ENCODE data around the gene AFG1L. TPM values are rescaled to one million over a fixed set of nuclear protein-coding genes. Genes with fewer than 3 reads are reported as not detected.

AFG1L gene
- total RNA-seq, 1 experiment from 2014 or later, result 7.9 TPM

DNA sequence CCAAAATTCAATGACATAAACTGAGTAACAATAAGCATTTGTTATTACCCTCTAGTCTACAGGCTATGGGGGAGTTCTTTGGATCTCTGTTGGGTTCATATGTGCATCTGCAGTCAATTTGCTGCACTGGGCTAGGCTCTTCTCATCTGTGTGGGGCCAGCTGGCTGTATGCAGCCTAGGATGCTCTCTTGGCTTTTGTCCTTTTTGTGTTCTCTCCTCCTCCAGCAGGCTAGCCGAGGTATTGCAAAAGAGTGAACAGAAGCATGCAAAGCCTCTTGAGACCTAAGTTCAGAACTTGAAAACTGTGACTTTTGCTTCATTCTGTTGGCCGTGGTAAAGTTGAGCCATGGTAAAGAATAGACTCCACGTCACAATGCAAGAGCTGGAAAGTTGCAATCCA is 203.0 kb downstream of the AFG1L start:
- H3K4me1 Mint-ChIP-seq, result peaks cover 12% of the 10 kb centered on the region
- TF ChIP-seq, protein P1, sequence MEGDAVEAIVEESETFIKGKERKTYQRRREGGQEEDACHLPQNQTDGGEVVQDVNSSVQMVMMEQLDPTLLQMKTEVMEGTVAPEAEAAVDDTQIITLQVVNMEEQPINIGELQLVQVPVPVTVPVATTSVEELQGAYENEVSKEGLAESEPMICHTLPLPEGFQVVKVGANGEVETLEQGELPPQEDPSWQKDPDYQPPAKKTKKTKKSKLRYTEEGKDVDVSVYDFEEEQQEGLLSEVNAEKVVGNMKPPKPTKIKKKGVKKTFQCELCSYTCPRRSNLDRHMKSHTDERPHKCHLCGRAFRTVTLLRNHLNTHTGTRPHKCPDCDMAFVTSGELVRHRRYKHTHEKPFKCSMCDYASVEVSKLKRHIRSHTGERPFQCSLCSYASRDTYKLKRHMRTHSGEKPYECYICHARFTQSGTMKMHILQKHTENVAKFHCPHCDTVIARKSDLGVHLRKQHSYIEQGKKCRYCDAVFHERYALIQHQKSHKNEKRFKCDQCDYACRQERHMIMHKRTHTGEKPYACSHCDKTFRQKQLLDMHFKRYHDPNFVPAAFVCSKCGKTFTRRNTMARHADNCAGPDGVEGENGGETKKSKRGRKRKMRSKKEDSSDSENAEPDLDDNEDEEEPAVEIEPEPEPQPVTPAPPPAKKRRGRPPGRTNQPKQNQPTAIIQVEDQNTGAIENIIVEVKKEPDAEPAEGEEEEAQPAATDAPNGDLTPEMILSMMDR (IDR thresholded peaks at IDR 0.05), result peak; percentile 34; the same call in 1 of the 2 replicates
- TF ChIP-seq, protein P2, sequence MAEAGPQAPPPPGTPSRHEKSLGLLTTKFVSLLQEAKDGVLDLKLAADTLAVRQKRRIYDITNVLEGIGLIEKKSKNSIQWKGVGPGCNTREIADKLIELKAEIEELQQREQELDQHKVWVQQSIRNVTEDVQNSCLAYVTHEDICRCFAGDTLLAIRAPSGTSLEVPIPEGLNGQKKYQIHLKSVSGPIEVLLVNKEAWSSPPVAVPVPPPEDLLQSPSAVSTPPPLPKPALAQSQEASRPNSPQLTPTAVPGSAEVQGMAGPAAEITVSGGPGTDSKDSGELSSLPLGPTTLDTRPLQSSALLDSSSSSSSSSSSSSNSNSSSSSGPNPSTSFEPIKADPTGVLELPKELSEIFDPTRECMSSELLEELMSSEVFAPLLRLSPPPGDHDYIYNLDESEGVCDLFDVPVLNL (CRISPR knock-in tag; IDR thresholded peaks at IDR 0.05; ENCODE audit: borderline replicate concordance, low read depth), result no peak
- CTCF ChIA-PET, result interaction anchor here (0.6 to 2.0 kb wide), 11 partner anchors 13 to 526 kb away, joined by 3 to 16 read pairs (median 3); no protein-coding TSS in a partner anchor
- H3K27me3 Mint-ChIP-seq (ENCODE audit: low read depth), result no peaks in the 10 kb centered on the region
- H3K36me3 Mint-ChIP-seq, result no peaks in the 10 kb centered on the region
- no peak overlapping the region for H3K4me3 Mint-ChIP-seq
- H3K27ac Mint-ChIP-seq, result no peak overlapping the region
- peak; percentile 97 for ATAC-seq
- 0 out of 2 replicates have a peak, but pooled peaks cover 6% of the 10 kb centered on the region for H3K9me3 Mint-ChIP-seq
- POLR2A ChIA-PET, result no interaction called here
- peak; percentile 58 for DNase-seq (ENCODE audit: low spot score)

DNA sequence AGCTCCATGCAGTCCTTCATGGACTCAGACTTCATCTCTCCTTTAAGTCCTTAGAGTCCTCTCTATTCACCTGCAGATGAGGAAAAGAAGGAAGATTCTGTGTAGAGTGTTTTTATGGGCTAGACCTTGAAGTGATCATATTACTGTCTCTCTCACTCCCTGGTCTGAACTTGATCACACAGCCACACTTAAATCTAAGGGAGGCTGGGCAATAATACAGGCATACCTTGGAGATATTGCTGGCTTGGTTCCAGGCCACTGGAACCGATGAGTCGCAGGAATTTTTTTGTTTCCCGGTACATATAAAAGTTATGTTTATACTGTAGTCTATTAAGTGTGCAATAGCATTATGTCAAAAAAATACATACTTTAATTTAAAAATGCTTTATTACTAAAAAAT is 206.7 kb downstream of the AFG1L start:
- H3K9me3 Mint-ChIP-seq, result 0 out of 2 replicates have a peak, but pooled peaks cover 6% of the 10 kb centered on the region
- CTCF ChIA-PET, result no interaction called here
- no peaks in the 10 kb centered on the region for H3K27me3 Mint-ChIP-seq (ENCODE audit: low read depth)

More for the DNA sequence above, 206.7 kb downstream of the AFG1L start:
- DNase-seq (ENCODE audit: low spot score), result no peak
- H3K27ac Mint-ChIP-seq, result no peak overlapping the region
- no peak overlapping the region for H3K4me3 Mint-ChIP-seq
- TF ChIP-seq ZNF416 (CRISPR knock-in tag; IDR thresholded peaks at IDR 0.05), result no peak
- TF ChIP-seq, protein P3, sequence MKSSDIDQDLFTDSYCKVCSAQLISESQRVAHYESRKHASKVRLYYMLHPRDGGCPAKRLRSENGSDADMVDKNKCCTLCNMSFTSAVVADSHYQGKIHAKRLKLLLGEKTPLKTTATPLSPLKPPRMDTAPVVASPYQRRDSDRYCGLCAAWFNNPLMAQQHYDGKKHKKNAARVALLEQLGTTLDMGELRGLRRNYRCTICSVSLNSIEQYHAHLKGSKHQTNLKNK (CRISPR knock-in tag; IDR thresholded peaks at IDR 0.05), result no peak
- TF ChIP-seq PRRX2 (CRISPR knock-in tag; IDR thresholded peaks at IDR 0.05), result no peak
- TF ChIP-seq, protein P4, sequence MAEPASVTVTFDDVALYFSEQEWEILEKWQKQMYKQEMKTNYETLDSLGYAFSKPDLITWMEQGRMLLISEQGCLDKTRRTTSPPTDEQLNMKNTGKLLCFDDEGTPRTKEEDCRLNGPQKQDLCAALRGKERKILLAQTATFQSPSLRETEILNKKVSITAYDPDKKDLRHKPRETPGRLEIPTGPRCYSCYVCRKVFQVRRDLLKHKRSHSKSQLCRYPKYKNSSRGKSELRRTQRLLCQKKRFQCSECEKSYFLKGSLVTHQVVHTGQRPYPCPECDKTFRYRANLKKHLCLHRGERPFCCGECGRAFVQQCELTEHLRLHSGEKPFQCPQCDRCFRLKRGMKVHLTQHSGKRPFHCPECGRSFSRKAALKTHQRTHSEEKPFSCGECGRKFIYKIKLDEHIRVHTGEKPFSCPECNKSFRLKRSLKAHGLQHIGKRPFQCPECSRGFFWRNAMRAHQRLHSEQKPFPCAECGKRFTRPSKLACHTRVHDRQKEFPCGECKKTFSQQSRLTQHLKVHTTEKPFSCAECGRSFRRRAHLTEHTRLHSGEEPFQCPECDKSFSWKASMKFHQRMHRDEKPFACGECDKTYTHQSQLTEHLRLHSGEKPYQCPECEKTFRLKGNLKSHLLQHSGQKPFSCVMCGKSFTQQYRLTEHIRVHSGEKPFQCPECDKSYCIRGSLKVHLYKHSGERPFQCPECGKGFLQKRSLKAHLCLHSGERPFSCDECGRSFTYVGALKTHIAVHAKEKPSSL (CRISPR knock-in tag; conservative IDR thresholded peaks at IDR 0.05), result no peak
- TF ChIP-seq NFATC4 (CRISPR knock-in tag; IDR thresholded peaks at IDR 0.05), result no peak
- TF ChIP-seq CBFB (CRISPR knock-in tag; IDR thresholded peaks at IDR 0.05; ENCODE audit: low read depth), result no peak
- TF ChIP-seq NR3C1 (CRISPR knock-in tag; conservative IDR thresholded peaks at IDR 0.05; ENCODE audit: low read depth), result no peak
- TF ChIP-seq GABPB1 (CRISPR knock-in tag; IDR thresholded peaks at IDR 0.05), result no peak
- TF ChIP-seq OVOL2 (CRISPR knock-in tag; IDR thresholded peaks at IDR 0.05; ENCODE audit: borderline replicate concordance), result no peak
- TF ChIP-seq FOXJ3 (CRISPR knock-in tag; IDR thresholded peaks at IDR 0.05; ENCODE audit: borderline replicate concordance), result no peak
- TF ChIP-seq, protein P5, sequence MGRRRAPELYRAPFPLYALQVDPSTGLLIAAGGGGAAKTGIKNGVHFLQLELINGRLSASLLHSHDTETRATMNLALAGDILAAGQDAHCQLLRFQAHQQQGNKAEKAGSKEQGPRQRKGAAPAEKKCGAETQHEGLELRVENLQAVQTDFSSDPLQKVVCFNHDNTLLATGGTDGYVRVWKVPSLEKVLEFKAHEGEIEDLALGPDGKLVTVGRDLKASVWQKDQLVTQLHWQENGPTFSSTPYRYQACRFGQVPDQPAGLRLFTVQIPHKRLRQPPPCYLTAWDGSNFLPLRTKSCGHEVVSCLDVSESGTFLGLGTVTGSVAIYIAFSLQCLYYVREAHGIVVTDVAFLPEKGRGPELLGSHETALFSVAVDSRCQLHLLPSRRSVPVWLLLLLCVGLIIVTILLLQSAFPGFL (CRISPR knock-in tag; IDR thresholded peaks at IDR 0.05; ENCODE audit: borderline replicate concordance), result no peak
- TF ChIP-seq GRHL2 (CRISPR knock-in tag; IDR thresholded peaks at IDR 0.05; ENCODE audit: insufficient replicate concordance, severe bottlenecking), result no peak
- TF ChIP-seq ZNF263 (CRISPR knock-in tag; IDR thresholded peaks at IDR 0.05; ENCODE audit: low read depth), result no peak
- TF ChIP-seq ATF1 (CRISPR knock-in tag; IDR thresholded peaks at IDR 0.05), result no peak
- TF ChIP-seq, protein P6, sequence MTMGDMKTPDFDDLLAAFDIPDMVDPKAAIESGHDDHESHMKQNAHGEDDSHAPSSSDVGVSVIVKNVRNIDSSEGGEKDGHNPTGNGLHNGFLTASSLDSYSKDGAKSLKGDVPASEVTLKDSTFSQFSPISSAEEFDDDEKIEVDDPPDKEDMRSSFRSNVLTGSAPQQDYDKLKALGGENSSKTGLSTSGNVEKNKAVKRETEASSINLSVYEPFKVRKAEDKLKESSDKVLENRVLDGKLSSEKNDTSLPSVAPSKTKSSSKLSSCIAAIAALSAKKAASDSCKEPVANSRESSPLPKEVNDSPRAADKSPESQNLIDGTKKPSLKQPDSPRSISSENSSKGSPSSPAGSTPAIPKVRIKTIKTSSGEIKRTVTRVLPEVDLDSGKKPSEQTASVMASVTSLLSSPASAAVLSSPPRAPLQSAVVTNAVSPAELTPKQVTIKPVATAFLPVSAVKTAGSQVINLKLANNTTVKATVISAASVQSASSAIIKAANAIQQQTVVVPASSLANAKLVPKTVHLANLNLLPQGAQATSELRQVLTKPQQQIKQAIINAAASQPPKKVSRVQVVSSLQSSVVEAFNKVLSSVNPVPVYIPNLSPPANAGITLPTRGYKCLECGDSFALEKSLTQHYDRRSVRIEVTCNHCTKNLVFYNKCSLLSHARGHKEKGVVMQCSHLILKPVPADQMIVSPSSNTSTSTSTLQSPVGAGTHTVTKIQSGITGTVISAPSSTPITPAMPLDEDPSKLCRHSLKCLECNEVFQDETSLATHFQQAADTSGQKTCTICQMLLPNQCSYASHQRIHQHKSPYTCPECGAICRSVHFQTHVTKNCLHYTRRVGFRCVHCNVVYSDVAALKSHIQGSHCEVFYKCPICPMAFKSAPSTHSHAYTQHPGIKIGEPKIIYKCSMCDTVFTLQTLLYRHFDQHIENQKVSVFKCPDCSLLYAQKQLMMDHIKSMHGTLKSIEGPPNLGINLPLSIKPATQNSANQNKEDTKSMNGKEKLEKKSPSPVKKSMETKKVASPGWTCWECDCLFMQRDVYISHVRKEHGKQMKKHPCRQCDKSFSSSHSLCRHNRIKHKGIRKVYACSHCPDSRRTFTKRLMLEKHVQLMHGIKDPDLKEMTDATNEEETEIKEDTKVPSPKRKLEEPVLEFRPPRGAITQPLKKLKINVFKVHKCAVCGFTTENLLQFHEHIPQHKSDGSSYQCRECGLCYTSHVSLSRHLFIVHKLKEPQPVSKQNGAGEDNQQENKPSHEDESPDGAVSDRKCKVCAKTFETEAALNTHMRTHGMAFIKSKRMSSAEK (CRISPR knock-in tag; IDR thresholded peaks at IDR 0.05; ENCODE audit: borderline replicate concordance), result no peak
- no peak for TF ChIP-seq EMX1 (CRISPR knock-in tag; IDR thresholded peaks at IDR 0.05)
- TF ChIP-seq, protein P2 (CRISPR knock-in tag; IDR thresholded peaks at IDR 0.05; ENCODE audit: borderline replicate concordance, low read depth), result no peak
- TF ChIP-seq, protein P7, sequence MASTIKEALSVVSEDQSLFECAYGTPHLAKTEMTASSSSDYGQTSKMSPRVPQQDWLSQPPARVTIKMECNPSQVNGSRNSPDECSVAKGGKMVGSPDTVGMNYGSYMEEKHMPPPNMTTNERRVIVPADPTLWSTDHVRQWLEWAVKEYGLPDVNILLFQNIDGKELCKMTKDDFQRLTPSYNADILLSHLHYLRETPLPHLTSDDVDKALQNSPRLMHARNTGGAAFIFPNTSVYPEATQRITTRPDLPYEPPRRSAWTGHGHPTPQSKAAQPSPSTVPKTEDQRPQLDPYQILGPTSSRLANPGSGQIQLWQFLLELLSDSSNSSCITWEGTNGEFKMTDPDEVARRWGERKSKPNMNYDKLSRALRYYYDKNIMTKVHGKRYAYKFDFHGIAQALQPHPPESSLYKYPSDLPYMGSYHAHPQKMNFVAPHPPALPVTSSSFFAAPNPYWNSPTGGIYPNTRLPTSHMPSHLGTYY (CRISPR knock-in tag; IDR thresholded peaks at IDR 0.05), result no peak
- POLR2A ChIA-PET, result no interaction called here
- H3K4me1 Mint-ChIP-seq, result peaks cover 12% of the 10 kb centered on the region
- H3K36me3 Mint-ChIP-seq, result no peaks in the 10 kb centered on the region
- ATAC-seq, result no peak
